ENCODE measurements around the gene CDC42EP5.
A peak's percentile ranks its signal among the peaks of the same experiment; 100 is the strongest.
"Not testable (repeated sequence)": the region's sequence is repeated elsewhere in the genome, so short reads cannot be mapped to it uniquely, and the experiment has no call there.

Gene CDC42EP5

GRCh38 chr19:54448774-54449700 lies 24.1 kb downstream of the CDC42EP5 start, which contains the start of gene LENG8:
Gene LENG8, plus strand, starts transcription at chr19:54449199. Its CDS starts 2,146 bp downstream, at chr19:54451345.
- no peaks in the 10 kb centered on the region for H3K27me3 ChIP-seq (ENCODE audit: control insufficient read depth, insufficient read depth, low read length)
- no peaks in the 10 kb centered on the region for H3K9me3 ChIP-seq (ENCODE audit: control insufficient read depth, low read length)
- peaks cover 54% of the 10 kb centered on the region for H3K4me1 ChIP-seq (ENCODE audit: control insufficient read depth, insufficient read depth, low read length)
- H3K36me3 ChIP-seq (ENCODE audit: control insufficient read depth, insufficient read depth, low read length): peaks cover 23% of the 10 kb centered on the region
- H3K4me3 ChIP-seq (ENCODE audit: low read length): peak within 1 kb of the TSS; percentile 91
- H3K9ac ChIP-seq (ENCODE audit: low read length): peak within 1 kb of the TSS; percentile 95

- Histone ChIP-seq H3K9me3 (ENCODE audit: control insufficient read depth, low read length) (no peaks in the 10 kb centered on the region), H3K4me3 (ENCODE audit: low read length) (peak overlapping the region; percentile 91), H3K36me3 (ENCODE audit: control insufficient read depth, insufficient read depth, low read length) (peaks cover 14% of the 10 kb centered on the region), H3K4me1 (ENCODE audit: control insufficient read depth, insufficient read depth, low read length) (peaks cover 54% of the 10 kb centered on the region), H3K27me3 (ENCODE audit: control insufficient read depth, insufficient read depth, low read length) (no peaks in the 10 kb centered on the region), H3K9ac (ENCODE audit: low read length) (peak overlapping the region; percentile 95)
Measured at GRCh38 chr19:54448040-54448773, 24.9 kb downstream of the CDC42EP5 start.

- H3K9me3 ChIP-seq (ENCODE audit: control insufficient read depth, low read length); H3K4me3 ChIP-seq (ENCODE audit: low read length); H3K27me3 ChIP-seq (ENCODE audit: control insufficient read depth, insufficient read depth, low read length); H3K36me3 ChIP-seq (ENCODE audit: control insufficient read depth, insufficient read depth, low read length); H3K9ac ChIP-seq (ENCODE audit: low read length): not testable (repeated sequence)
- H3K4me1 ChIP-seq (ENCODE audit: control insufficient read depth, insufficient read depth, low read length): peaks cover 36% of the 10 kb centered on the region
Measured at GRCh38 chr19:54446349-54446748, 26.7 kb downstream of the CDC42EP5 start.

GRCh38 chr19:54444737-54445136 lies 28.4 kb downstream of the CDC42EP5 start:
- Histone ChIP-seq H3K4me1 (ENCODE audit: control insufficient read depth, insufficient read depth, low read length) (peaks cover 21% of the 10 kb centered on the region), H3K36me3 (ENCODE audit: control insufficient read depth, insufficient read depth, low read length) (peaks cover 8% of the 10 kb centered on the region), H3K4me3 (ENCODE audit: low read length) (no peak overlapping the region), H3K9ac (ENCODE audit: low read length) (no peak overlapping the region), H3K27me3 (ENCODE audit: control insufficient read depth, insufficient read depth, low read length) (no peaks in the 10 kb centered on the region), H3K9me3 (ENCODE audit: control insufficient read depth, low read length) (no peaks in the 10 kb centered on the region)

GRCh38 chr19:54440641-54441040 lies 32.5 kb downstream of the CDC42EP5 start:
- H3K4me3 ChIP-seq (ENCODE audit: low read length): no peak overlapping the region
- peaks cover 8% of the 10 kb centered on the region for H3K36me3 ChIP-seq (ENCODE audit: control insufficient read depth, insufficient read depth, low read length)
- H3K4me1 ChIP-seq (ENCODE audit: control insufficient read depth, insufficient read depth, low read length): peaks cover 13% of the 10 kb centered on the region
- no peaks in the 10 kb centered on the region for H3K9me3 ChIP-seq (ENCODE audit: control insufficient read depth, low read length)
- H3K27me3 ChIP-seq (ENCODE audit: control insufficient read depth, insufficient read depth, low read length): no peaks in the 10 kb centered on the region
- H3K9ac ChIP-seq (ENCODE audit: low read length): no peak overlapping the region

GRCh38 chr19:54439174-54439851 lies 33.8 kb downstream of the CDC42EP5 start:
- Histone ChIP-seq H3K4me1 (ENCODE audit: control insufficient read depth, insufficient read depth, low read length) (peaks cover 5% of the 10 kb centered on the region), H3K36me3 (ENCODE audit: control insufficient read depth, insufficient read depth, low read length) (peaks cover 8% of the 10 kb centered on the region), H3K9ac (ENCODE audit: low read length) (no peak overlapping the region), H3K27me3 (ENCODE audit: control insufficient read depth, insufficient read depth, low read length) (peaks cover 12% of the 10 kb centered on the region), H3K4me3 (ENCODE audit: low read length) (no peak overlapping the region), H3K9me3 (ENCODE audit: control insufficient read depth, low read length) (no peaks in the 10 kb centered on the region)

- H3K27me3 ChIP-seq (ENCODE audit: control insufficient read depth, insufficient read depth, low read length): peaks cover 27% of the 10 kb centered on the region
- peaks cover 7% of the 10 kb centered on the region for H3K4me1 ChIP-seq (ENCODE audit: control insufficient read depth, insufficient read depth, low read length)
- H3K9me3 ChIP-seq (ENCODE audit: control insufficient read depth, low read length): no peaks in the 10 kb centered on the region
- H3K36me3 ChIP-seq (ENCODE audit: control insufficient read depth, insufficient read depth, low read length): peaks cover 8% of the 10 kb centered on the region
- no peak overlapping the region for H3K4me3 ChIP-seq (ENCODE audit: low read length)
- no peak overlapping the region for H3K9ac ChIP-seq (ENCODE audit: low read length)
Measured at GRCh38 chr19:54436628-54437252, 36.4 kb downstream of the CDC42EP5 start.

- Histone ChIP-seq H3K4me1 (ENCODE audit: control insufficient read depth, insufficient read depth, low read length) (peaks cover 12% of the 10 kb centered on the region), H3K9me3 (ENCODE audit: control insufficient read depth, low read length) (no peaks in the 10 kb centered on the region), H3K36me3 (ENCODE audit: control insufficient read depth, insufficient read depth, low read length) (peaks cover 8% of the 10 kb centered on the region), H3K9ac (ENCODE audit: low read length) (no peak overlapping the region), H3K27me3 (ENCODE audit: control insufficient read depth, insufficient read depth, low read length) (peaks cover 27% of the 10 kb centered on the region), H3K4me3 (ENCODE audit: low read length) (no peak overlapping the region)
Measured at GRCh38 chr19:54436031-54436523, 37.0 kb downstream of the CDC42EP5 start.

- Histone ChIP-seq H3K27me3 (ENCODE audit: control insufficient read depth, insufficient read depth, low read length) (peaks cover 27% of the 10 kb centered on the region), H3K4me3 (ENCODE audit: low read length) (no peak overlapping the region), H3K9ac (ENCODE audit: low read length) (no peak overlapping the region), H3K9me3 (ENCODE audit: control insufficient read depth, low read length) (no peaks in the 10 kb centered on the region), H3K36me3 (ENCODE audit: control insufficient read depth, insufficient read depth, low read length) (peaks cover 4% of the 10 kb centered on the region), H3K4me1 (ENCODE audit: control insufficient read depth, insufficient read depth, low read length) (peaks cover 16% of the 10 kb centered on the region)
Measured at GRCh38 chr19:54435551-54436016, 37.5 kb downstream of the CDC42EP5 start.

- Histone ChIP-seq H3K9ac (ENCODE audit: low read length) (no peak overlapping the region), H3K27me3 (ENCODE audit: control insufficient read depth, insufficient read depth, low read length) (peaks cover 32% of the 10 kb centered on the region), H3K4me3 (ENCODE audit: low read length) (no peak overlapping the region), H3K4me1 (ENCODE audit: control insufficient read depth, insufficient read depth, low read length) (peaks cover 18% of the 10 kb centered on the region), H3K9me3 (ENCODE audit: control insufficient read depth, low read length) (no peaks in the 10 kb centered on the region), H3K36me3 (ENCODE audit: control insufficient read depth, insufficient read depth, low read length) (no peaks in the 10 kb centered on the region)
Measured at GRCh38 chr19:54434873-54435214, 38.3 kb downstream of the CDC42EP5 start.

- H3K36me3 ChIP-seq (ENCODE audit: control insufficient read depth, insufficient read depth, low read length): no peaks in the 10 kb centered on the region
- H3K9ac ChIP-seq (ENCODE audit: low read length): no peak overlapping the region
- H3K9me3 ChIP-seq (ENCODE audit: control insufficient read depth, low read length): no peaks in the 10 kb centered on the region
- peaks cover 18% of the 10 kb centered on the region for H3K4me1 ChIP-seq (ENCODE audit: control insufficient read depth, insufficient read depth, low read length)
- H3K27me3 ChIP-seq (ENCODE audit: control insufficient read depth, insufficient read depth, low read length): peaks cover 38% of the 10 kb centered on the region
- H3K4me3 ChIP-seq (ENCODE audit: low read length): no peak overlapping the region
Measured at GRCh38 chr19:54434112-54434872, 38.8 kb downstream of the CDC42EP5 start.

Data from mucosa of stomach (tissue), 1 donor.